HuH-7.5 (cell line): Measurements from ENCODE around the gene FBXO22.
"Not testable (repeated sequence)": the region's sequence is repeated elsewhere in the genome, so short reads cannot be mapped to it uniquely, and the experiment has no call there.

Experiments
- DNase-seq: peaks from one replicate; pipeline ENCODE4 v3.0.0; 2011; ENCODE audit warnings: low spot score

The FBXO22 gene

GRCh38 chr15:75981149-75981815 lies 77.6 kb downstream of the FBXO22 start:
- no peak for DNase-seq

GRCh38 chr15:75982468-75982867 lies 78.8 kb downstream of the FBXO22 start:
- no peak for DNase-seq

GRCh38 chr15:75984706-75985105 lies 81.0 kb downstream of the FBXO22 start:
- DNase-seq = not testable (repeated sequence)

- no peak for DNase-seq
Observed at GRCh38 chr15:75985971-75986370, 82.3 kb downstream of the FBXO22 start.

GRCh38 chr15:75989045-75989444 lies 85.4 kb downstream of the FBXO22 start:
- no peak for DNase-seq

- no peak for DNase-seq
Observed at GRCh38 chr15:75989875-75990274, 86.2 kb downstream of the FBXO22 start.
